Measurements from ENCODE around the gene JAKMIP2.

The JAKMIP2 gene

GRCh38 chr5:147551677-147552076, 230.9 kb downstream of the JAKMIP2 start:
- no peak for DNase-seq

DNA sequence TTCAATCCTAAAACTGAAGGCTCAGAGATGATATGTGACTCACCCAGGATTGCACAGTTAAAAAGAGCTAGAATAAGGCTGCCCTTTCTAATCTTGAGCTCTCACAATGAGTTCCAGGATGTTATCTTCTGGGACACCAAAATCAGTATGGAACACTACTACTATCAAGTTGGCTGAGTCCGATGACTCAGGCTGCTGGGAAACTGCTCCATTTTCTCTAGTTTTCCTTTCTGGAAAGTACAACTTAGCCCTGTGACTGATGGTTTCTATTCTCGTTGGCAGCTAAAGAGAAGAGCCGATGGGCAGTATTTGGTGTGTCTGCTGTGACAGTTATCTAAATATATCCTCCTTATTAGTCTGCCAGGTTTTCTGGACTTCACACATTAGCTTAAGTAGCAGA, 234.8 kb downstream of the JAKMIP2 start:
- no peak for DNase-seq

DNA sequence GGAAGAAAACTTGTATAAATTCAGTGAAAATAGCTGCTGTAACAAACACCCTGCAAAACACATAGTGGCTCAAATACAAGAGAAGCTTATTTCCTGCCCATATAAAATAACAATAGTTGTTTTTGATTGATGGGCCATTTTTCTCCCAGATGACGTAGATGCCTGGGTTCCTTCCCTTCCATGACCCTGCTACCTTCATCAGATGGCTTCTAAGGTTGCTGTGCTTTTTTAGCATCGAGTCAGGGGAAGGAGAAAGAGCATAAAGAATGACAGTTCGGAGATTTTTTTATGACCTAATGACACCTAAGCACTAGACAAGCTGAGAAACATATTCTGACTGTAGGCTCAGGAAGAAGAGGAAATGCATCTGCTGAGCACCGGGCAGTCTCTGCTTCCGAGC, 238.0 kb downstream of the JAKMIP2 start:
- no peak for DNase-seq

DNA sequence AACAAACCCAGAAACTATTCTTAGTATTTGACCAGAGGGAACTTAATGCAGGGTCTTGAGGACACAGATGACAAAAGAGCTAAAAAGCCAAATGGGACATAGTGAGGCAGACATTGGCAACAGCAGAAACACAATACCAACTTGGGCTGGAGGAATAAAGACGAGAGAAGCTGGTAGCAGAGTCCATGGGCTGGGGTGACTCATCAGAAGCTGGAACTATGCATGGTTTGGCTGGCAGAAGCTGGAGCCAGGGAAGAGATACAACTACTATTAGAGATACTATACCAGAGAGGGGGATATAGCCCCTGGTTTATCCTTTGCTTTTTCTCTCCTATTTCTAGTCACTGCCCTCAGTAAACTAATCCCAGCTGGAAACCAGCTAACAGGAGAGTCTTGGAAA, 243.5 kb downstream of the JAKMIP2 start:
- DNase-seq = no peak

DNA sequence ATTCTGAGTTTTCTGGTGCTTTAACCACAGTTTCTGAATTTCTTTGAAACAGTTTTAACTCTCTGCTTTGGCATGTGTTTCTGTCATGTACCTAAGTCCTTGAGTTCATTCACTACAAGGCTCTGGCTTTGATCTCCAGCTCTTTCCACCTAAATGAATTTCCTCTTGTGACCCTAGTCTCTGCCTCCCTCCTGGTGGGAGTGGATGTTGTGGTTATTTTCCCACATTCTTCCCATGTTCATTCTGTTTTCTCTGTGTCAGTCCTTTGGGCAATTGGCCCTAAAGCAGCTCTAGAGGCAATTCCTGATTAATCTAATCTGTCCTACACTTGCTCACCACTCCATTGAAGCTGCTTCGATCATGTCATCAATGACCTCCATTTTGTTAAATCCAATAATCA, 244.3 kb downstream of the JAKMIP2 start:
- DNase-seq = no peak
